Measurements from ENCODE around the gene DRAP1. TPM values are rescaled to one million over a fixed set of nuclear protein-coding genes. Genes with fewer than 3 reads are reported as not detected.

DRAP1 gene
- total and polyA plus RNA-seq, 2 experiments from 2014 or later: 121 to 294 TPM

DNA sequence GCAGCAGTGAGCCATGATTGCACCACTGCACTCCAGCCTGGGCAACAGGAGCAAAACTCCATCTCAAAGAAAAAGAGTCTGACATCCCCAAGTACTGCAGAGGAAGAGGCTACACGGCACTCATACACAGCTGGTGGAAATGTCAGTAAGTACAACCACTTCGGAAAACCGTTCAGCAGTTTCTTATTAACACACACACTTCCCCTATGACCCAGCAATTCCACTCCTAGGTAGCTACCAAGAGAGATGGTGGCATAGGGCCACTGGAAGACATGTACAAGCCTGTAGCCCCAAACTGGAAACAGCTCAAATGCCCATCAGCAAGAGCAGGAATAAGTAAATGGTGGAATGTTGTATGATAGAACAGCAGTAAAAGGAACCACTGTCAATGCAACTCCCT is 3.3 kb downstream of the DRAP1 start (continued):
- TF ChIP-seq, protein P1, sequence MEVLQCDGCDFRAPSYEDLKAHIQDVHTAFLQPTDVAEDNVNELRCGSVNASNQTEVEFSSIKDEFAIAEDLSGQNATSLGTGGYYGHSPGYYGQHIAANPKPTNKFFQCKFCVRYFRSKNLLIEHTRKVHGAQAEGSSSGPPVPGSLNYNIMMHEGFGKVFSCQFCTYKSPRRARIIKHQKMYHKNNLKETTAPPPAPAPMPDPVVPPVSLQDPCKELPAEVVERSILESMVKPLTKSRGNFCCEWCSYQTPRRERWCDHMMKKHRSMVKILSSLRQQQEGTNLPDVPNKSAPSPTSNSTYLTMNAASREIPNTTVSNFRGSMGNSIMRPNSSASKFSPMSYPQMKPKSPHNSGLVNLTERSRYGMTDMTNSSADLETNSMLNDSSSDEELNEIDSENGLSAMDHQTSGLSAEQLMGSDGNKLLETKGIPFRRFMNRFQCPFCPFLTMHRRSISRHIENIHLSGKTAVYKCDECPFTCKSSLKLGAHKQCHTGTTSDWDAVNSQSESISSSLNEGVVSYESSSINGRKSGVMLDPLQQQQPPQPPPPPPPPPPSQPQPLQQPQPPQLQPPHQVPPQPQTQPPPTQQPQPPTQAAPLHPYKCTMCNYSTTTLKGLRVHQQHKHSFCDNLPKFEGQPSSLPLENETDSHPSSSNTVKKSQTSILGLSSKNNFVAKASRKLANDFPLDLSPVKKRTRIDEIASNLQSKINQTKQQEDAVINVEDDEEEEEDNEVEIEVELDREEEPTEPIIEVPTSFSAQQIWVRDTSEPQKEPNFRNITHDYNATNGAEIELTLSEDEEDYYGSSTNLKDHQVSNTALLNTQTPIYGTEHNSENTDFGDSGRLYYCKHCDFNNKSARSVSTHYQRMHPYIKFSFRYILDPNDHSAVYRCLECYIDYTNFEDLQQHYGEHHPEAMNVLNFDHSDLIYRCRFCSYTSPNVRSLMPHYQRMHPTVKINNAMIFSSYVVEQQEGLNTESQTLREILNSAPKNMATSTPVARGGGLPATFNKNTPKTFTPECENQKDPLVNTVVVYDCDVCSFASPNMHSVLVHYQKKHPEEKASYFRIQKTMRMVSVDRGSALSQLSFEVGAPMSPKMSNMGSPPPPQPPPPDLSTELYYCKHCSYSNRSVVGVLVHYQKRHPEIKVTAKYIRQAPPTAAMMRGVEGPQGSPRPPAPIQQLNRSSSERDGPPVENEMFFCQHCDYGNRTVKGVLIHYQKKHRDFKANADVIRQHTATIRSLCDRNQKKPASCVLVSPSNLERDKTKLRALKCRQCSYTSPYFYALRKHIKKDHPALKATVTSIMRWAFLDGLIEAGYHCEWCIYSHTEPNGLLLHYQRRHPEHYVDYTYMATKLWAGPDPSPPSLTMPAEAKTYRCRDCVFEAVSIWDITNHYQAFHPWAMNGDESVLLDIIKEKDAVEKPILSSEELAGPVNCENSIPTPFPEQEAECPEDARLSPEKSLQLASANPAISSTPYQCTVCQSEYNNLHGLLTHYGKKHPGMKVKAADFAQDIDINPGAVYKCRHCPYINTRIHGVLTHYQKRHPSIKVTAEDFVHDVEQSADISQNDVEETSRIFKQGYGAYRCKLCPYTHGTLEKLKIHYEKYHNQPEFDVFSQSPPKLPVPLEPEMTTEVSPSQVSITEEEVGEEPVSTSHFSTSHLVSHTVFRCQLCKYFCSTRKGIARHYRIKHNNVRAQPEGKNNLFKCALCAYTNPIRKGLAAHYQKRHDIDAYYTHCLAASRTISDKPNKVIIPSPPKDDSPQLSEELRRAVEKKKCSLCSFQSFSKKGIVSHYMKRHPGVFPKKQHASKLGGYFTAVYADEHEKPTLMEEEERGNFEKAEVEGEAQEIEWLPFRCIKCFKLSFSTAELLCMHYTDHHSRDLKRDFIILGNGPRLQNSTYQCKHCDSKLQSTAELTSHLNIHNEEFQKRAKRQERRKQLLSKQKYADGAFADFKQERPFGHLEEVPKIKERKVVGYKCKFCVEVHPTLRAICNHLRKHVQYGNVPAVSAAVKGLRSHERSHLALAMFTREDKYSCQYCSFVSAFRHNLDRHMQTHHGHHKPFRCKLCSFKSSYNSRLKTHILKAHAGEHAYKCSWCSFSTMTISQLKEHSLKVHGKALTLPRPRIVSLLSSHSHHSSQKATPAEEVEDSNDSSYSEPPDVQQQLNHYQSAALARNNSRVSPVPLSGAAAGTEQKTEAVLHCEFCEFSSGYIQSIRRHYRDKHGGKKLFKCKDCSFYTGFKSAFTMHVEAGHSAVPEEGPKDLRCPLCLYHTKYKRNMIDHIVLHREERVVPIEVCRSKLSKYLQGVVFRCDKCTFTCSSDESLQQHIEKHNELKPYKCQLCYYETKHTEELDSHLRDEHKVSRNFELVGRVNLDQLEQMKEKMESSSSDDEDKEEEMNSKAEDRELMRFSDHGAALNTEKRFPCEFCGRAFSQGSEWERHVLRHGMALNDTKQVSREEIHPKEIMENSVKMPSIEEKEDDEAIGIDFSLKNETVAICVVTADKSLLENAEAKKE (CRISPR knock-in tag; IDR thresholded peaks at IDR 0.05): no peak
- TF ChIP-seq EZH2 (IDR thresholded peaks at IDR 0.05; ENCODE audit: low read depth, unreplicated experiment) (no peak), ZNF331 (CRISPR knock-in tag; IDR thresholded peaks at IDR 0.05; ENCODE audit: low read depth) (no peak), ZNF114 (CRISPR knock-in tag; IDR thresholded peaks at IDR 0.05) (no peak), POLR2AphosphoS5 (IDR thresholded peaks at IDR 0.05; ENCODE audit: low read depth) (no peak), EZH2phosphoT487 (IDR thresholded peaks at IDR 0.05; ENCODE audit: unreplicated experiment) (no peak), CREB1 (CRISPR knock-in tag; IDR thresholded peaks at IDR 0.05; ENCODE audit: low read depth) (no peak), NANOG (IDR thresholded peaks at IDR 0.05; ENCODE audit: borderline replicate concordance) (no peak)
- TF ChIP-seq, protein P2, sequence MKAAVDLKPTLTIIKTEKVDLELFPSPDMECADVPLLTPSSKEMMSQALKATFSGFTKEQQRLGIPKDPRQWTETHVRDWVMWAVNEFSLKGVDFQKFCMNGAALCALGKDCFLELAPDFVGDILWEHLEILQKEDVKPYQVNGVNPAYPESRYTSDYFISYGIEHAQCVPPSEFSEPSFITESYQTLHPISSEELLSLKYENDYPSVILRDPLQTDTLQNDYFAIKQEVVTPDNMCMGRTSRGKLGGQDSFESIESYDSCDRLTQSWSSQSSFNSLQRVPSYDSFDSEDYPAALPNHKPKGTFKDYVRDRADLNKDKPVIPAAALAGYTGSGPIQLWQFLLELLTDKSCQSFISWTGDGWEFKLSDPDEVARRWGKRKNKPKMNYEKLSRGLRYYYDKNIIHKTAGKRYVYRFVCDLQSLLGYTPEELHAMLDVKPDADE (IDR thresholded peaks at IDR 0.05): no peak
- TF ChIP-seq, protein P3, sequence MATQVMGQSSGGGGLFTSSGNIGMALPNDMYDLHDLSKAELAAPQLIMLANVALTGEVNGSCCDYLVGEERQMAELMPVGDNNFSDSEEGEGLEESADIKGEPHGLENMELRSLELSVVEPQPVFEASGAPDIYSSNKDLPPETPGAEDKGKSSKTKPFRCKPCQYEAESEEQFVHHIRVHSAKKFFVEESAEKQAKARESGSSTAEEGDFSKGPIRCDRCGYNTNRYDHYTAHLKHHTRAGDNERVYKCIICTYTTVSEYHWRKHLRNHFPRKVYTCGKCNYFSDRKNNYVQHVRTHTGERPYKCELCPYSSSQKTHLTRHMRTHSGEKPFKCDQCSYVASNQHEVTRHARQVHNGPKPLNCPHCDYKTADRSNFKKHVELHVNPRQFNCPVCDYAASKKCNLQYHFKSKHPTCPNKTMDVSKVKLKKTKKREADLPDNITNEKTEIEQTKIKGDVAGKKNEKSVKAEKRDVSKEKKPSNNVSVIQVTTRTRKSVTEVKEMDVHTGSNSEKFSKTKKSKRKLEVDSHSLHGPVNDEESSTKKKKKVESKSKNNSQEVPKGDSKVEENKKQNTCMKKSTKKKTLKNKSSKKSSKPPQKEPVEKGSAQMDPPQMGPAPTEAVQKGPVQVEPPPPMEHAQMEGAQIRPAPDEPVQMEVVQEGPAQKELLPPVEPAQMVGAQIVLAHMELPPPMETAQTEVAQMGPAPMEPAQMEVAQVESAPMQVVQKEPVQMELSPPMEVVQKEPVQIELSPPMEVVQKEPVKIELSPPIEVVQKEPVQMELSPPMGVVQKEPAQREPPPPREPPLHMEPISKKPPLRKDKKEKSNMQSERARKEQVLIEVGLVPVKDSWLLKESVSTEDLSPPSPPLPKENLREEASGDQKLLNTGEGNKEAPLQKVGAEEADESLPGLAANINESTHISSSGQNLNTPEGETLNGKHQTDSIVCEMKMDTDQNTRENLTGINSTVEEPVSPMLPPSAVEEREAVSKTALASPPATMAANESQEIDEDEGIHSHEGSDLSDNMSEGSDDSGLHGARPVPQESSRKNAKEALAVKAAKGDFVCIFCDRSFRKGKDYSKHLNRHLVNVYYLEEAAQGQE (IDR thresholded peaks at IDR 0.05; ENCODE audit: unreplicated experiment): no peak
